Left lung (tissue), 10 donors: ENCODE measurements around the gene PEAR1. TPM values are rescaled to one million over a fixed set of nuclear protein-coding genes. Genes with fewer than 3 reads are reported as not detected.

ENCODE experiments used
- ATAC-seq: fragments of 200-7000 bp; cut with Tn5 transposase; one replicate; pipeline ENCODE4 v1.9.1; 2020; ENCODE audit warnings: moderate library complexity
- DNase-seq, 4 donors: peaks; one replicate each; pipeline ENCODE4 v3.0.0-alpha.2; 2013 to 2020
- H3K27ac ChIP-seq, 2 donors: fragments of 200-600 bp; sonication (generic) in 1 of 2; one replicate each; pipeline versions ENCODE4 v1.5.0 to v1.8.0; 2020 to 2021
- H3K27me3 ChIP-seq, 2 donors: fragments of 200-600 bp; sonication (generic) in 1 of 2; one replicate each; pipeline versions ENCODE4 v1.5.0 to v1.8.0; 2020 to 2021
- H3K36me3 ChIP-seq, 2 donors: fragments of 200-600 bp; sonication (generic) in 1 of 2; one replicate each; pipeline versions ENCODE4 v1.5.0 to v1.8.0; 2020 to 2021
- H3K4me1 ChIP-seq, 2 donors: fragments of 200-600 bp; one replicate each; pipeline ENCODE4 v1.8.0; 2021
- H3K4me3 ChIP-seq, 2 donors: fragments of 200-600 bp; sonication (generic) in 1 of 2; one replicate each; pipeline versions ENCODE4 v1.5.0 to v1.8.0; 2020 to 2021; ENCODE audit warnings: mild to moderate bottlenecking in 1 of 2
- H3K9me3 ChIP-seq, 2 donors: fragments of 200-600 bp; sonication (generic) in 1 of 2; one replicate each; pipeline versions ENCODE4 v1.5.0 to v1.8.0; 2020 to 2021
- CTCF ChIP-seq, 2 donors: fragments of 200-600 bp; sonication (generic) in 1 of 2; IDR thresholded peaks; one replicate each; pipeline versions ENCODE4 v1.5.0 to v1.8.0; 2021; ENCODE audit warnings: antibody characterized with exemption in 2 of 2
- intact Hi-C, 2 donors: fragments of 100-400 bp; cut with DNase I; formaldehyde crosslinking; loops; one replicate each; pipeline versions ENCODE4 v1.11.2 to v1.14.2; 2022
- polyA plus RNA-seq, 6 donors: library from polyadenylated mRNA; unstranded; fragments of 120-200 nt; gene quantifications; one replicate each; pipeline ENCODE4 v1.2.1, GENCODE V29; 2013; ENCODE audit not compliant: insufficient read length in 6 of 6
- total RNA-seq, 2 donors: library from RNA; stranded (reverse); fragmentation: NEBNext Ultra II Directional; extraction: Animal tissue kit (Norgen Biotek cat#: 25700); gene quantifications; one replicate each; pipeline ENCODE4 v1.2.1, GENCODE V29; 2021
- donor health status: DM: no; HTN: yes; CAD: no.
- donor health status: DM: no; HTN: no; CAD: no.

Gene PEAR1
- total and polyA plus RNA-seq, 8 donors, result 10.6 to 30.1 (median 28.3) TPM

DNA sequence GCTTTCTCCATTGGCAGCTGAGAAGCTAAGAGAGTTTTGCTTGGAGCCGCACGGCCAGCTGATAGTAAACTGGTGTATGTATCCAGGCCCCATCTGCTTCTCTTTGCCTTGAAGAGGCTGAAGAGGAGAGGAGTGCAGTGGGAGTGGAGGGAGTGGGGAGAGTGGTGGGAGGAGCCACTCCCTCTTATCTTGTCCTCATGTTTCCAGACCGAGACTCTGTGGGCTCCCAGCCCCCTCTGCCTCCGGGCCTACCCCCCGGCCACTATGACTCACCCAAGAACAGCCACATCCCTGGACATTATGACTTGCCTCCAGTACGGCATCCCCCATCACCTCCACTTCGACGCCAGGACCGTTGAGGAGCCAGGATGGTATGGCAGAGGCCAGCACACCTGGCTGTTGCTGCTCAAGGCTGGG, 20.9 kb downstream of the PEAR1 start:
- Histone ChIP-seq H3K27me3 (peaks cover 0 to 23% of the 10 kb centered on the region in 2 donors), H3K4me3 (no peak overlapping the region), H3K36me3 (peaks cover 0 to 15% of the 10 kb centered on the region in 2 donors), H3K4me1 (no peaks in the 10 kb centered on the region), H3K9me3 (no peaks in the 10 kb centered on the region), H3K27ac (no peak overlapping the region)
- intact Hi-C loops, result no loop called here
- no peak for TF ChIP-seq CTCF (IDR thresholded peaks at IDR 0.05)
- ATAC-seq, result no peak
- DNase-seq, result peak in 1 of 4 donors; percentile 35

DNA sequence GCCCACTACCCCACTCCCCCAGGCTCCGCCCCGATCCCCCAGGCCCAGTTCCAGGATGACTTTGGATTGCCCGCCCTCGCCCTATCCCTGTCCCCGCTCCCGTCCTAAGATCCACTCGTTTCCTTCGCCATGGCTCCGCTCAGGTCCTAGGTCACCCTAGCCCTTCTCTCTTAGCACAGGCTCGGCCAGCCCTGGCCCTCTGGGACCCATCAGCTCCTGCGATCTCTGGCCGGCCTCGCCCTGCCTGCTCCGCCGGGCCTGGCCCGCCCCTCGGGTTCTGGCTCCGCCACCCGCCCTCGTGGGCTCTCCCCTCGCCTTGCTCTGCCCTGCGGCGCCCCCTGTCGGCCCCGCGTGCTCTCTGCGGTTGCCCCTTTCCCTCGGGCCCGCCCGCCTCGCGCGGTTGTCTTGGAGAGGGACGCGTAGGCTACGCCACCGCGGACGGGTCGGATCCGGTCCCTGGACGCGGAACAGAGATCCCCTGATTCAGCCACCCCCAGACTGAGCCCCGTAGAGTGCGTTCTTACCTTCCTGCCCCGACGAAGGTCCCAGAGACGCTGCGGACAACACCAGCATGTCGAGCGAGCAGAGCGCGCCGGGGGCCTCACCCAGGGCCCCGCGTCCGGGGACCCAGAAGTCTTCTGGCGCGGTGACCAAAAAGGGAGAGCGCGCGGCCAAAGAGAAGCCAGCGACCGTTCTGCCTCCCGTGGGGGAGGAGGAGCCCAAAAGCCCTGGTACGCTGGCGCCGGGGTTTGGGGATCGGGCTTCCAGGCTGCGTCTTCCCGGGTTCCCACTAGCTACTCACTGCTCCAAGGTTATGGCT, 26.9 kb downstream of the PEAR1 start, which contains the start of gene LRRC71:
LRRC71 (plus strand) TSS at position 400 of the 820 bp plus-strand sequence; CDS start at position 572, 172 bp downstream.
- TF ChIP-seq CTCF (IDR thresholded peaks at IDR 0.05), result peak; percentile 84 to 86
- peak; percentile 98 for ATAC-seq
- peaks cover 16 to 22% of the 10 kb centered on the region in 2 donors for H3K4me1 ChIP-seq
- DNase-seq, result peak; percentile 73 to 90 (median 80)
- no peak within 1 kb of the TSS for H3K4me3 ChIP-seq
- H3K36me3 ChIP-seq, result peaks cover 0 to under 1% of the 10 kb centered on the region in 2 donors
- H3K9me3 ChIP-seq, result no peaks in the 10 kb centered on the region
- H3K27me3 ChIP-seq, result peaks cover 49 to 76% of the 10 kb centered on the region in 2 donors
- intact Hi-C loops, result no loop called here
- no peak within 1 kb of the TSS for H3K27ac ChIP-seq

- H3K27me3 ChIP-seq, result peaks cover 51 to 82% of the 10 kb centered on the region in 2 donors
- no peak overlapping the region for H3K4me3 ChIP-seq
- no peaks in the 10 kb centered on the region for H3K36me3 ChIP-seq
- H3K9me3 ChIP-seq, result no peaks in the 10 kb centered on the region
- ATAC-seq (no peak), DNase-seq (no peak)
- H3K27ac ChIP-seq, result no peak overlapping the region
- intact Hi-C loops, result no loop called here
- TF ChIP-seq CTCF (IDR thresholded peaks at IDR 0.05), result no peak
- H3K4me1 ChIP-seq, result peaks cover 16 to 28% of the 10 kb centered on the region in 2 donors
Observed at GRCh38 chr1:156921053-156921529, 27.6 kb downstream of the PEAR1 start.

DNA sequence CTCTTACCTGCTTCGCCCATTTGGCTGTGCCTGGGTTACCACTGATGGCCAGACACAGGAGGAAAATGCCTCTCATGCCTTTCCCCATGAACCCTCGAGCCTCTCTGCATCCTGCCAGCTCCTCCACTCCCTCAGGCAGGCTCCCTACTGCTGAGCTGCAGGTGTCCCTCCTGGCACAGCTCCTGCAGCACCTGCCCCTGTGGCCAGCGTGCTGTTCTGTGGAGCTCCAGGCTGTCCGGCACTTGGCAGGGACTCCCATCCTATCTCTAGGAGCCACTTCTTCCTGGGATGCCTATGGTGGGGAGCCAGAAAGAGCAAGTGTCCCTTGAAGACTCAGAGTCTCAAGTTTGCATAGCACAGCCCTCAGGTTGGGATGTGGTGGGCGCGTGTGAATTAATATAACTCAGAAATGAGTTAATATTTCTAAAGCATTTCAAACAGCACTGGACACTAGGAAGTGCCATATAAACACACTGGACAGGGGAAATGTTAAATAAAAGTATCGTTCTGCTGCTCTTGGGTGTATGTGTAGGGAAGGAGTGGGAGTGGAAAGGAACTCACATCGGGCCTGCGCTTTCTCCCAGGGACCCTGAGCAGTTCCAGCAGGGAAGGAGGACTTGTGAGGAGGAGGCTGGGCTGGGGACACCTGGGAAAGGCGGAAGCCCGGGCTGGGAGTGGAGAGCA, 29.6 kb downstream of the PEAR1 start:
- no peak overlapping the region for H3K4me3 ChIP-seq
- no peaks in the 10 kb centered on the region for H3K36me3 ChIP-seq
- intact Hi-C loops, result no loop called here
- H3K4me1 ChIP-seq, result peaks cover 23 to 46% of the 10 kb centered on the region in 2 donors
- H3K9me3 ChIP-seq, result no peaks in the 10 kb centered on the region
- H3K27ac ChIP-seq, result no peak overlapping the region
- DNase-seq, result no peak
- no peak for ATAC-seq
- peaks cover 64 to 100% of the 10 kb centered on the region in 2 donors for H3K27me3 ChIP-seq
- TF ChIP-seq CTCF (IDR thresholded peaks at IDR 0.05), result no peak
